ENCODE measurements around the gene LNX1. TPM values are rescaled to one million over a fixed set of nuclear protein-coding genes. Genes with fewer than 3 reads are reported as not detected.

LNX1 gene
- total and polyA plus RNA-seq, 2 of the 8 experiments (the other 6 are each of a cell fraction or from before 2014, with no cell fraction given), result 2.7 to 3.8 TPM

DNA sequence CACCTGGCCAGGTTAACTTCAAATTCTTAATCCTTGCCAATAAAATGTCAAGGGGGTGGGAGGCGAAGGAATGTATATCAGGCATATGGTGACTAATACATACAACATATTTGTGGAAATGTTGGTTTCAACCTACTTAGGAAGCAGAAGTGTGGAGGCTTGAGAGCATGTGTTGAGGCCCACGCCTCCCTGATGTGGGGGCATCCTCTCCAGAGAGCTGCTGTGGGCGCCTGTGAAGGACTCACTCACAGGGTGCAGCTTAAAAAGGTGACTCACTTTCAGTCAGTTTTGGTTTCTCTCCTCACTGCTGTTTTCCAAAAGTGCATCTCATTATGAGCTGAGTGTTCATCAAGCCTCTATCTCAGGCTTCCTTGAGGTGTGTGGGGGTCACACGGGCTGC, 27.5 kb downstream of the LNX1 start:
- Histone ChIP-seq H2BK120ac (replicated peaks; ENCODE audit: low read depth, low read length) (no peak overlapping the region), H3K14ac (ENCODE audit: insufficient read length) (no peak overlapping the region), H3K79me1 (ENCODE audit: low read depth, low read length) (no peaks in the 10 kb centered on the region), H2AFZ (ENCODE audit: low read length) (peak overlapping the region; percentile 79; the same call in 1 of the 2 replicates), H3K9ac (replicated peaks in 1 of 4; ENCODE audit: extremely low read depth in 1 of 4, low read depth in 3 of 4, low read length in 3 of 4) (no peak overlapping the region), H3K4me1 (replicated peaks in 1 of 4; ENCODE audit: control insufficient read depth in 3 of 4, insufficient read depth in 4 of 4, low read length in 3 of 4) (no peaks in the 10 kb centered on the region), H2BK15ac (ENCODE audit: low read length) (no peak overlapping the region), H3K18ac (ENCODE audit: extremely low read depth, low read length) (peak overlapping the region; percentile 38), H3K27me3 (replicated peaks in 1 of 4; ENCODE audit: control insufficient read depth in 3 of 4, extremely low read depth in 1 of 4, insufficient read depth in 3 of 4, low read length in 3 of 4) (no peaks in the 10 kb centered on the region), H3K4me3 (ENCODE audit: extremely low read depth in 1 of 4, insufficient read depth in 2 of 4, low read depth in 3 of 4, low read length in 4 of 4) (no peak overlapping the region), H4K5ac (ENCODE audit: insufficient read length, low read depth, low read length) (no peak overlapping the region), H3K56ac (replicated peaks; ENCODE audit: insufficient read length, low read depth, low read length) (no peak overlapping the region), H3K36me3 (ENCODE audit: control insufficient read depth in 2 of 4, insufficient read depth in 4 of 4, low read length in 3 of 4) (no peaks in the 10 kb centered on the region), H4K20me1 (replicated peaks in 1 of 2; ENCODE audit: control insufficient read depth in 1 of 2, insufficient read depth in 2 of 2, low read length in 2 of 2) (no peaks in the 10 kb centered on the region), H3K79me2 (ENCODE audit: control insufficient read depth in 1 of 2, insufficient read depth in 2 of 2, low read length in 2 of 2) (no peaks in the 10 kb centered on the region), H3K4me2 (ENCODE audit: insufficient read depth in 1 of 2, low read depth in 2 of 2, low read length in 2 of 2) (0 out of 4 replicates have a peak overlapping the region, but pooled peaks of 1 of the 2 experiments have one; percentile 37), H4K91ac (replicated peaks; ENCODE audit: insufficient read length, low read length) (peak overlapping the region; percentile 74), H3K4ac (replicated peaks; ENCODE audit: insufficient read length, low read depth, low read length) (peak overlapping the region; percentile 78), H3K23ac (ENCODE audit: insufficient read length) (no peak overlapping the region), H2BK5ac (ENCODE audit: low read depth, low read length) (peak overlapping the region; percentile 73; the same call in 1 of the 2 replicates), H2BK20ac (ENCODE audit: low read length) (0 out of 2 replicates have a peak overlapping the region, but pooled peaks have one; percentile 48), H2AK5ac (ENCODE audit: low read depth, low read length) (peak overlapping the region; percentile 15; the same call in 1 of the 2 replicates), H3K9me3 (ENCODE audit: insufficient read depth in 2 of 2, low read depth in 1 of 2, low read length in 1 of 2) (no peaks in the 10 kb centered on the region), H4K8ac (ENCODE audit: extremely low read depth, insufficient read depth, low read length) (no peak overlapping the region), H3K27ac (ENCODE audit: low read depth, low read length) (no peak overlapping the region), H2BK12ac (ENCODE audit: low read depth, low read length) (0 out of 2 replicates have a peak overlapping the region, but pooled peaks have one; percentile 33), H3K23me2 (ENCODE audit: low read depth, low read length) (no peaks in the 10 kb centered on the region)
- ChIA-PET CTCF (ENCODE audit: partially characterized antibody) (interaction anchor here (0.6 to 1.5 kb wide), 5 partner anchors 9 to 1329 kb away, joined by 3 to 6 read pairs (median 3); no protein-coding TSS in a partner anchor), POLR2A (ENCODE audit: partially characterized antibody) (no interaction called here)
- FAIRE-seq, result no peak
- TF ChIP-seq BRCA1 (IDR thresholded peaks at IDR 0.05; ENCODE audit: low read depth, low read length) (no peak), CHD2 (IDR thresholded peaks at IDR 0.05; ENCODE audit: low read length) (no peak), POLR2AphosphoS5 (IDR thresholded peaks at IDR 0.05; ENCODE audit: low read depth, low read length) (no peak), CREB1 (IDR thresholded peaks at IDR 0.05) (no peak), SRF (IDR thresholded peaks at IDR 0.05; ENCODE audit: low read depth, low read length) (no peak), HDAC6 (IDR thresholded peaks at IDR 0.05; ENCODE audit: low read depth, low read length) (no peak)
- no peak for DNase-seq (ENCODE audit: low read depth in 1 of 2, low spot score in 2 of 2)
- 81% methylated on average over 4 of the region's 4 CpGs; no CpG with 5 or more reads in 1 of the 2 experiments for WGBS, 2 experiments (ENCODE audit: extremely low coverage in 1 of 2, insufficient coverage in 1 of 2, insufficient read length in 1 of 2, insufficient replicate concordance in 2 of 2, low coverage in 1 of 2, low lambda C conversion rate in 2 of 2, missing lambda C conversion rate in 1 of 2)

All from H1 (cell line).